A673 (cell line): ENCODE data around the gene TTYH3.

Experiments used
- CTCF ChIP-seq: fragments of 300-800, 200-600 bp; sonication (generic); conservative IDR thresholded peaks from 2 replicates; pipeline ENCODE4 v1.5.1; 2017; ENCODE audit warnings: low read depth, mild to moderate bottlenecking, antibody characterized with exemption, low read length, moderate library complexity, mixed read lengths
- EZH2 ChIP-seq: fragments of 200-600 bp; sonication (generic); IDR thresholded peaks from 2 replicates; pipeline ENCODE4 v1.6.1; 2017; ENCODE audit warnings: borderline replicate concordance, low read depth, mild to moderate bottlenecking, mixed read lengths, antibody characterized with exemption, low read length; ENCODE audit not compliant: poor library complexity, severe bottlenecking

- TF ChIP-seq EZH2 (no peak), CTCF (no peak)
These were observed at the start of gene TTYH3 for GRCh38 chr7:2631946-2632732.
